AG09319 (cell line): Measurements from ENCODE around the gene MGAT3.

Experiments used
- DNase-seq: peaks from one replicate; pipeline ENCODE4 v3.0.0-alpha.2; 2010; ENCODE audit warnings: low read depth; ENCODE audit errors: extremely low read depth
- CTCF ChIP-seq: IDR thresholded peaks from 2 replicates; pipeline ENCODE4 v1.5.1; 2011; ENCODE audit warnings: low read depth, mild to moderate bottlenecking, inconsistent platforms, low read length, moderate library complexity

The MGAT3 gene

DNA sequence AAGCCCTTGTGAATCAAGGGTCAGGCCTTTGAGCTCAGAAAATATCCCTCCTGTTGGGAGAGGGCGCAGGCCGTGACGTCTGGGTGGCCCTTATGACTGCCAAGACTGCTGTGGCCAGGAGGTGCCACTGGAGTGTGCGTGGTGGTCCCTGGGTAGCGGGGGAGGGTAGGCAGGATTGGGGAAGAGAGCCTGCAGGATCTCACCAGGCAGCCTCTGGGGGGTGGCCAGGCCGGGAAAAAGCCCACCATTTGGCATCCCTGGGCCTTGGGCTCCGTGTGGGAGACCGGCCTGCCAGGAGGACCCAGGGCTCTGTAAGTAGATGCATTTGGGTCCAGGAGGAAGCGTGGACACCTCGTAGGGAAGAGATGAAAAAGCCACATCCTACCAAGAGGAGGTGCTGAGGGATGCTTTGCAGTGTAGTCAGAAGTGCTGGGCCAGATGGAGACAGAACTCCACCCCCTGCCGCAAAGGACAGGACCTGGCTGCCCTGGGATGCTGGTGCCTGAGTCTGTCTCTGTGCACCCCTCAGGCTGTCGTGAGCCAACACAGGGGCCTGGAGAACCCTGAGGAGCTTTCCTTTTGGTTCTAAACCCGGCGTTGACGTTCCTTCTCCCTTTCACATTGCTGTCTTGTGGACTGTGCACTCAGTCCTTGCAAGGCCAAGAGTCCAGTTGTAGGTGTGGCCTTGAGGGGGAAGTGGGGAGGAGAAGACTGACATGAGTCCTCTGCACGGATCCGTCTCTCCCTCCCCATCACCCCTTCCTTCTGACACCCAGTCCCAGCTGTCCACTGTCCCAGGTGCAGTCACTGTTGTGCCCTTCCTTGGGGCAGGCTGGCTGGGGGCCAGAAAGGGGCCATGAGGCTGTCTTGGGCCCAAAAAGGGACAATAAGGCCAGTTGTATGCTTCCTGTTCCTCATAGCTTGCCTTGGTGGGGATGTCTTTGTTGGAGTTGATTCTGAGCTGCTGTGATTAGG lies 32.6 kb downstream of the MGAT3 start:
- TF ChIP-seq CTCF, result no peak
- no peak for DNase-seq

- DNase-seq, result no peak
- TF ChIP-seq CTCF, result no peak
These were observed 33.5 kb downstream of the MGAT3 start for GRCh38 chr22:39490135-39490798.

DNA sequence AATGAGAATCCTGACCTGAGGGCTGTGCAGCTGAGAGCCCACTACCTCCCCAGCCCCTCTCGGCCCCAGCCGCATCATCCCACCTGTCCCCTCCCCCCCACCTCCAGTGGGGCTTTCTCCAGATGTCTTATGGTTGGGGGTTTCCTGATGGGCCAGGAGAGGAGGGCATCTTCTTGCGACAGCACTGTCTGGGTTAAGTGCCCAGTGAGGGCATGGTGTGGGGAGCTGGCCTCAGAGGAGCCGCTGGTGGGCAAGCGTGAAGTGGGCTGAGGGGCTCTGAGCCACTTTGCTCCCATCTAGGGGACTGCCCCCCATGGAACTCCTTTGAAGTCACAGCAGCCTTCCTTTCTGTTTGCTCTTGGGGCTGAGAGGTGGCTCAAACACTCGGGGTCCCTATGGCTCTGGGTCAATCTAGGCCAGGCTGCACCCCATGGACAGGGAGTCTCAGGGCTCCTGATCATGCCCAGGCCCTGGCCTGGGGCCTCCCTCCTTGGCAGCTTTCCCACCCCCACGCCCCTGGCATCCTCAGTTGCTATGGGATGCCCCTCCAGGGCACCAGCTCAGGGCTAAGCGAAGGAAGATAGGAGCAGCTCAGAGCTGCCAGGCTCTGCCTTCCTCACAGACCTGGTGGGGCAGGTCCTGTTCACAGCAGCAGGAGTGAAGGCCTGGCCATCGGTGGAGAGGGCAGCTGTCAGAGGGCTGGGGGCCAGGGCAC lies 34.3 kb downstream of the MGAT3 start:
- TF ChIP-seq CTCF, result no peak
- no peak for DNase-seq

DNA sequence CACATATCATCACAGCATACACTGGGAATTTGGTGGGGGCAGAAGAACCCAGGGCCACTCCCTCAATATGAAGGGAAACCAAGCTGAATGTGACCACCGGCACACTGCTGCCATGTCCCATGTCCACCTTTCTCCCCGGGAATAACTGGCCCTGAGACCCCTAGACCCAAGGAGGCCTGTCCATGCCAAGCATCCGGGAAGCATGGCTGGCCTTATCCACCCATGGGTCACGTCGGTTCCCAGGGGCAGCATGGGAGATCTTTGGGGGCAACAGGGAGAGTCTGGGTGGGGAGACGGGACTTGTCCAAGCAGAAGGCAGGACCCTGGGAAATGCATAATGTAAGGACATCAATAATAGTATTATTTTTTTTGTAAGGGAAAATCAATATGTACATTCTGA lies 34.9 kb downstream of the MGAT3 start:
- no peak for DNase-seq
- TF ChIP-seq CTCF, result no peak

- no peak for TF ChIP-seq CTCF
These were observed 35.4 kb downstream of the MGAT3 start for GRCh38 chr22:39492186-39492585.

DNA sequence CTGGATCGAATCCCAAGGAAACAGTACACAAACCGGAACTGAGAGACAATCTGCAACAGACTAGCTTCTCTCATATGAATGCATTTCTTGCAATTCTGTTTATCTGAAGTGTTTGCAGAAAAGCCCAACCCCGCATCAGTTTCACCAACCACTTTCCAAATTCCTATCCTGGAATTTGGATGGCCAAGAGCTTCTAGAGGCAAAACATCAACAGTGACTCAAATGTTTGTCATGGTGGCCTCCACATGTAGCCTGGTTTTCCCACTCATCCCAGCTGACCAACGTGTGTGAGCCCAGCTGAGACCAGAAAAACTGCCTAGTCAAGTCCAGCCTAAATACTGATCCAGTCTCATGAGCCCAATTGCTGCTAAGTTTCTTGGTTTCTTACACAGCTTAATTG lies 36.9 kb downstream of the MGAT3 start:
- TF ChIP-seq CTCF, result no peak
- peak; percentile 67 for DNase-seq

More at GRCh38 chr22:39492186-39492585, 35.4 kb downstream of the MGAT3 start:
- DNase-seq, result no peak
